Glutamatergic neuron (in vitro differentiated cells): ENCODE results near the gene RBM17. TPM values are rescaled to one million over a fixed set of nuclear protein-coding genes. Genes with fewer than 3 reads are reported as not detected.

ENCODE experiments used
- DNase-seq: peaks from one replicate; pipeline ENCODE4 v3.0.0; 2022
- H3K27ac Mint-ChIP-seq: one replicate; pipeline ENCODE4 v1.8.0; 2020; ENCODE audit warnings: mild to moderate bottlenecking, mixed read lengths, inconsistent platforms; ENCODE audit not compliant: unreplicated experiment
- H3K27me3 Mint-ChIP-seq: one replicate; pipeline ENCODE4 v1.8.0; 2020; ENCODE audit warnings: mild to moderate bottlenecking, moderate library complexity, mixed read lengths, inconsistent platforms; ENCODE audit not compliant: unreplicated experiment
- H3K36me3 Mint-ChIP-seq: one replicate; pipeline ENCODE4 v1.8.0; 2020; ENCODE audit warnings: mild to moderate bottlenecking, mixed read lengths, inconsistent platforms; ENCODE audit not compliant: unreplicated experiment
- H3K4me1 Mint-ChIP-seq: one replicate; pipeline ENCODE4 v1.8.0; 2020; ENCODE audit warnings: mild to moderate bottlenecking, low read depth, mixed read lengths, inconsistent platforms; ENCODE audit not compliant: unreplicated experiment
- H3K4me3 Mint-ChIP-seq: one replicate; pipeline ENCODE4 v1.8.0; 2020; ENCODE audit warnings: mild to moderate bottlenecking, mixed read lengths, inconsistent platforms; ENCODE audit not compliant: unreplicated experiment
- H3K9me3 Mint-ChIP-seq: one replicate; pipeline ENCODE4 v1.8.0; 2020; ENCODE audit warnings: mild to moderate bottlenecking, moderate library complexity, mixed read lengths, inconsistent platforms; ENCODE audit not compliant: unreplicated experiment
- total RNA-seq: library from RNA; stranded (reverse); fragmentation: NEBNext Ultra II Directional; extraction: Animal tissue kit (Norgen Biotek cat#: 25700); gene quantifications from one replicate; pipeline ENCODE4 v1.2.1, GENCODE V29; 2021; ENCODE audit not compliant: unreplicated experiment
- TF ChIP-seq, protein P1 (sequence below): fragments of 200-600 bp; sonication (generic); IDR thresholded peaks from one replicate; pipeline ENCODE4 v1.5.0; 2021; ENCODE audit not compliant: partially characterized antibody, unreplicated experiment

Gene RBM17
- total RNA-seq, 1 donor from 2014 or later: 171 TPM

GRCh38 chr10:6109444-6109775 lies 20.6 kb downstream of the RBM17 start:
- H3K27ac Mint-ChIP-seq: peak overlapping the region; percentile 7
- no peak for DNase-seq
- peaks cover 16% of the 10 kb centered on the region for H3K4me1 Mint-ChIP-seq
- no peak overlapping the region for H3K4me3 Mint-ChIP-seq
- H3K9me3 Mint-ChIP-seq: peaks cover 4% of the 10 kb centered on the region
- no peaks in the 10 kb centered on the region for H3K36me3 Mint-ChIP-seq
- no peaks in the 10 kb centered on the region for H3K27me3 Mint-ChIP-seq
- TF ChIP-seq, protein P1, sequence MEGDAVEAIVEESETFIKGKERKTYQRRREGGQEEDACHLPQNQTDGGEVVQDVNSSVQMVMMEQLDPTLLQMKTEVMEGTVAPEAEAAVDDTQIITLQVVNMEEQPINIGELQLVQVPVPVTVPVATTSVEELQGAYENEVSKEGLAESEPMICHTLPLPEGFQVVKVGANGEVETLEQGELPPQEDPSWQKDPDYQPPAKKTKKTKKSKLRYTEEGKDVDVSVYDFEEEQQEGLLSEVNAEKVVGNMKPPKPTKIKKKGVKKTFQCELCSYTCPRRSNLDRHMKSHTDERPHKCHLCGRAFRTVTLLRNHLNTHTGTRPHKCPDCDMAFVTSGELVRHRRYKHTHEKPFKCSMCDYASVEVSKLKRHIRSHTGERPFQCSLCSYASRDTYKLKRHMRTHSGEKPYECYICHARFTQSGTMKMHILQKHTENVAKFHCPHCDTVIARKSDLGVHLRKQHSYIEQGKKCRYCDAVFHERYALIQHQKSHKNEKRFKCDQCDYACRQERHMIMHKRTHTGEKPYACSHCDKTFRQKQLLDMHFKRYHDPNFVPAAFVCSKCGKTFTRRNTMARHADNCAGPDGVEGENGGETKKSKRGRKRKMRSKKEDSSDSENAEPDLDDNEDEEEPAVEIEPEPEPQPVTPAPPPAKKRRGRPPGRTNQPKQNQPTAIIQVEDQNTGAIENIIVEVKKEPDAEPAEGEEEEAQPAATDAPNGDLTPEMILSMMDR: no peak

DNA sequence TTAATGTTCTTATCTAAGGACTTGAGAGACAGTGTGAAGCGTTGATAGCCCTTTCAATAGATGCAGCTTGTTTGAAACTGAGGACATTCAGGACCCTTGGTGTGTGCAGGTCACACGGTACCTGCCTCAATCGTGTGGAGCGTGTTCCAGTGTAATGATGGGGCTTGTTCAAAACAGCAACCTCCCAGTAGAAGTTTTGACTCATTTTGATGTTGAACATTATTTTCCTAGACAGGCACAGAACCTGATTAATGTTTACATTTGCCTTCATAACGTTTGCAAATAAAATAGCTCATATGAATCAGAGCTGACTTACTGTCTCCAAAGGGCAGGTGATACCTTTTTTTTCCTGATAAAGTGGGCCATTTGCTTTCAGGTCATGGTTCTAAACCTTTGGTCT lies 21.3 kb downstream of the RBM17 start:
- H3K27ac Mint-ChIP-seq: no peak overlapping the region
- H3K36me3 Mint-ChIP-seq: no peaks in the 10 kb centered on the region
- H3K4me1 Mint-ChIP-seq: peaks cover 10% of the 10 kb centered on the region
- DNase-seq: no peak
- TF ChIP-seq, protein P1: no peak
- H3K9me3 Mint-ChIP-seq: peaks cover 6% of the 10 kb centered on the region
- H3K4me3 Mint-ChIP-seq: no peak overlapping the region
- H3K27me3 Mint-ChIP-seq: no peaks in the 10 kb centered on the region

DNA sequence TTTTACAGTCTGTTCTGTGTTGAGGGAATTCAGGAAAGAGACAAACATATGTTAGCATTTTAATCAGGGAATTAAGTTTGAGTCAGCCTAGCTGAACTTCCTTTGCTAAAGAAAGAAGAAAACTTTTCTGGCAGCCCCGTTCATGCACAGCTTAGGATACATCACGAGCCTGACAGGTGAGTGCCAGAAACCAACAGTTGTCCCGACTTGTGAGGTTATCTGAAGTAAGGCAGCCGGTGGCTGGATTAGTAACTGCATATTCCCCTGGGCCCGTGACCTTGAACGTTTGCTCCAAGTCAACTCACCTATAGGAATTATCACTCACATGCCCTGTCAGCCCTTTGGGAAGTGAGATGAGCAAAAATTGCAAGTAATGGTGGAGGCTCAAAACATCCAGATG lies 24.1 kb downstream of the RBM17 start:
- Mint-ChIP-seq H3K27ac (no peak overlapping the region), H3K4me1 (peaks cover 7% of the 10 kb centered on the region), H3K4me3 (no peak overlapping the region), H3K27me3 (peaks cover 2% of the 10 kb centered on the region), H3K36me3 (no peaks in the 10 kb centered on the region), H3K9me3 (peaks cover 6% of the 10 kb centered on the region)
- DNase-seq: no peak
- TF ChIP-seq, protein P1: no peak

GRCh38 chr10:6114299-6114698 lies 25.5 kb downstream of the RBM17 start:
- Mint-ChIP-seq H3K27ac (no peak overlapping the region), H3K36me3 (no peaks in the 10 kb centered on the region), H3K4me1 (peaks cover 3% of the 10 kb centered on the region), H3K4me3 (no peak overlapping the region), H3K27me3 (peaks cover 2% of the 10 kb centered on the region), H3K9me3 (peaks cover 8% of the 10 kb centered on the region)
- DNase-seq: no peak
- TF ChIP-seq, protein P1: no peak

DNA sequence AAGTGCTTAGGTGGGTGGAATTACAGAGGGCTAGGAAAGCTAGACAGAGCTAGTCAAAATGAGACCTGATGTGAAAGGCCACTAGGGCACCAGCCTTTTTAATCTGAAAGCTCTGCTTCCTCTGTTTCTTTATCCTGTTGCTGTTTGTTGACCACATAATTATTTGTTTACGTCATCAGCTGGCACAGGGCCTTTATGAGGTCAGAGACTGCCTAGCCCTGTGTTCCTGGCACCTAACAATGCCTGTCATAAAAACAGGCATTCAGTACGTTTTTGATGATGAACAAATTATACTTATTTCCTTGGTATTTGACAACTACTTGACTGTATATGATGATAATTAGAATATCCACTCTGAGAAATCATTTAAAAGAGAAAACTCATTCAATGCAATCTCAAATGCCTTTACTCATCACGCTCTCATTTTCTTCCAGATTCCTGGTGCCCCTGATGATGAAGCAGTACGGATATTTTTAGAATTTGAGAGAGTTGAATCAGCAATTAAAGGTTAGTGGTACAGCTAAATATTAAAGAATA lies 26.0 kb downstream of the RBM17 start:
- TF ChIP-seq, protein P1: no peak
- Mint-ChIP-seq H3K27ac (no peak overlapping the region), H3K4me1 (peaks cover 9% of the 10 kb centered on the region), H3K4me3 (no peak overlapping the region), H3K27me3 (peaks cover 2% of the 10 kb centered on the region), H3K36me3 (no peaks in the 10 kb centered on the region), H3K9me3 (peaks cover 7% of the 10 kb centered on the region)
- DNase-seq: no peak
